SK-N-SH (cell line): ENCODE results near the gene SORL1.

ENCODE experiments used
- EZH2phosphoT487 ChIP-seq: fragments of 200-600 bp; sonication (generic); IDR thresholded peaks from 2 replicates; pipeline ENCODE4 v1.6.1; 2017; ENCODE audit warnings: low read depth, mixed run types, mild to moderate bottlenecking, antibody characterized with exemption, moderate library complexity, borderline replicate concordance
- USF1 ChIP-seq: IDR thresholded peaks from 2 replicates; pipeline ENCODE4 v1.4.0; 2012; ENCODE audit warnings: low read depth, borderline replicate concordance
- USF2 ChIP-seq: fragments of 150-350 bp; IDR thresholded peaks from 2 replicates; pipeline ENCODE4 v1.6.1; 2017; ENCODE audit warnings: antibody characterized with exemption, low read length, low read depth, borderline replicate concordance

DNA sequence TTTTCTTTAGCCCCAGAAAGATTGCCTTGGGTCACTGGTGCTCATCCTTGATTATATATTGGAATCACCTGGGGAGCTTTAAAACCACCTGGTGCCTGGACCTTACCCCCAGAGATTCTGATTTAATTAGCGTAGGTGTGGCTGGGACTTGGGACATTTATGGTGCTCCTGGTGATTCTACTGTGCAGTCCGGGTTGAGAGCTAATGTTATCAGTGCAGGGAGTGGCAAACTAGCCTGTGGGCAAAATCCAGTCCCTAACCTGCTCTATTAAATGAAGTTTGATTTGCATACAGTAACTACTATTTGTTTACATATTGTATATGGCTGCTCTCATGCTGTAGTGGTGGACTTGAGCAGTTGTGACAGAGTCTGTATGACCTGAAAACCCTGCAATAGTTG lies 134.6 kb downstream of the SORL1 start:
- TF ChIP-seq USF1 = no peak
- no peak for TF ChIP-seq USF2
- no peak for TF ChIP-seq EZH2phosphoT487
